HG03280 (cell line): Measurements from ENCODE around the gene DHRS4.
"Not testable (repeated sequence)": the region's sequence is repeated elsewhere in the genome, so short reads cannot be mapped to it uniquely, and the experiment has no call there.

ENCODE experiments used
- ATAC-seq: cut with Tn5 transposase; IDR thresholded peaks from one replicate; pipeline ENCODE4 v1.9.1; 2021; ENCODE audit warnings: mild to moderate bottlenecking, moderate library complexity; ENCODE audit not compliant: unreplicated experiment

DHRS4 gene

GRCh38 chr14:23939607-23940326, 13.8 kb upstream of the DHRS4 start:
- ATAC-seq: no peak

- no peak for ATAC-seq
These were observed 12.3 kb upstream of the DHRS4 start for GRCh38 chr14:23941230-23941629.

- no peak for ATAC-seq
These were observed 11.9 kb upstream of the DHRS4 start for GRCh38 chr14:23941669-23942068.

- ATAC-seq: no peak
These were observed 11.0 kb upstream of the DHRS4 start for GRCh38 chr14:23942587-23942986.

- ATAC-seq: not testable (repeated sequence)
These were observed 4.5 kb upstream of the DHRS4 start for GRCh38 chr14:23949069-23949468.

GRCh38 chr14:23950411-23951135, 3.0 kb upstream of the DHRS4 start:
- no peak for ATAC-seq

- not testable (repeated sequence) for ATAC-seq
These were observed 2.5 kb upstream of the DHRS4 start for GRCh38 chr14:23951136-23951466.

- ATAC-seq: no peak
These were observed 1.9 kb upstream of the DHRS4 start for GRCh38 chr14:23951590-23952201.

GRCh38 chr14:23953116-23953463, 480 bp upstream of the DHRS4 start:
- ATAC-seq: not testable (repeated sequence)

GRCh38 chr14:23954279-23954614, 677 bp downstream of the DHRS4 start:
- ATAC-seq: not testable (repeated sequence)

- ATAC-seq: not testable (repeated sequence)
These were observed 1.4 kb downstream of the DHRS4 start for GRCh38 chr14:23954965-23955364.

- ATAC-seq: not testable (repeated sequence)
These were observed 2.2 kb downstream of the DHRS4 start for GRCh38 chr14:23955811-23956210.

- not testable (repeated sequence) for ATAC-seq
These were observed 4.5 kb downstream of the DHRS4 start for GRCh38 chr14:23957913-23958569.

GRCh38 chr14:23960899-23961298, 7.3 kb downstream of the DHRS4 start:
- not testable (repeated sequence) for ATAC-seq

- not testable (repeated sequence) for ATAC-seq
These were observed 8.1 kb downstream of the DHRS4 start for GRCh38 chr14:23961704-23962103.

- ATAC-seq: not testable (repeated sequence)
These were observed 15.5 kb downstream of the DHRS4 start for GRCh38 chr14:23969130-23969480.

GRCh38 chr14:23969481-23970282, 16.1 kb downstream of the DHRS4 start:
- ATAC-seq: peak; percentile 87

- not testable (repeated sequence) for ATAC-seq
These were observed 16.7 kb downstream of the DHRS4 start for GRCh38 chr14:23970283-23970659.

GRCh38 chr14:23973178-23973577, 19.6 kb downstream of the DHRS4 start:
- not testable (repeated sequence) for ATAC-seq

- not testable (repeated sequence) for ATAC-seq
These were observed 20.5 kb downstream of the DHRS4 start for GRCh38 chr14:23974041-23974440.

GRCh38 chr14:23977208-23977607, 23.6 kb downstream of the DHRS4 start:
- not testable (repeated sequence) for ATAC-seq
